ENCODE data around the gene GLB1L2.

The GLB1L2 gene

GRCh38 chr11:134370526-134371435, 39.0 kb downstream of the GLB1L2 start:
- no peak for DNase-seq

DNA sequence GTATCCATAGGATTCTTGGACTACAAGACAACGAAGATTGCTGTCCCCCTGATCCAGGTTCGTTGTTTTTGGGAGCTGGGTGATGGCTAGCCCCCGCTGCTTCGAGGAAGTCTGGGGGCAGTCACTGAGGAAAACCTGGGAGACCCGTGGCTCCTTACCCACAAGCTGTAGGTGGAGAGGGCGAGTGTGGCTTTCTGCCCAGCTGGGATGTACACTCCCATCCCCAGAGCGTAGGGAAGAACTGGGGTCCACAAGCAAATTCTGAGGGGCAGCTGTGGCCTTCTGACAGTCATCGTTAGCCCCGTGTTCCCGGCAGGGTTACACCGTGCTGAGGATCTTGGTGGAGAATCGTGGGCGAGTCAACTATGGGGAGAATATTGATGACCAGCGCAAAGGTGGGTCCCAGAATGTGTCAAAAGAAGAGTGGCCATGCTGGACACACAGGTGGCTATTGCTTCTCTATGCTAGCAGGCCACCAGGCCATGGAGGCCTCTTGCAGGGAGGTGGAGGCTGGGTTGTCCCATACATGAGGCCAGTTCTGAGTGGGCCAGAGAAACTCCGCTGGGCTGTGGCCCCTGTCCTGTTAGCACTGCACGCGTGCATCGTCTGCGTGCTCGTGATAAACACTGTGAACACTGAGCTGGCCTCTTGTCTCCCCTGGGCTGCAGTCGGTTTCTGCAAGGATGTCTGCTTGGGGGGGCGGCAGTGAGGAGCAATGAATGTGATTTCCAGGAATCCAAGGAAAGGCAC, 39.8 kb downstream of the GLB1L2 start:
- no peak for DNase-seq

DNA sequence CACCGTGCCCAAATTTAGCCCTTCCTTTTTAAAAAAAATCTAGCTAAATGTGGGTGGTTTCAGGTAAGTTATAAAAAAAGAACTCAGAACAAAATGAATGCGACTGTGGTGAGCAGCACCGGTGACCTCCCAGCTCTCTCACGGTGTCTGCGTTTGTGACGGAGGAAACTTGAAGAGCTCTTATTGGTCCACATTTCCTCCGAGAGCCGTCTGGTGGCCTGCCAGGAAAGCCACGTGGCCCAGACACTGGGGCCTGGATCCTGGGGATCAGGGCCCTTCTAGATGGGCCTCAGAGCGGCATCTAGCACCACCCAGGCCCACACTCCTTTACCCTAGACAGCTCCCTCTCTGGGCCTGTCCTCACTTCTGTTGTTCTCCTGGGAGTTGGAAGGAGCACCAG, 40.7 kb downstream of the GLB1L2 start:
- DNase-seq = no peak

- peak; percentile 4 for DNase-seq
Observed at GRCh38 chr11:134372961-134373360, 41.2 kb downstream of the GLB1L2 start.

DNA sequence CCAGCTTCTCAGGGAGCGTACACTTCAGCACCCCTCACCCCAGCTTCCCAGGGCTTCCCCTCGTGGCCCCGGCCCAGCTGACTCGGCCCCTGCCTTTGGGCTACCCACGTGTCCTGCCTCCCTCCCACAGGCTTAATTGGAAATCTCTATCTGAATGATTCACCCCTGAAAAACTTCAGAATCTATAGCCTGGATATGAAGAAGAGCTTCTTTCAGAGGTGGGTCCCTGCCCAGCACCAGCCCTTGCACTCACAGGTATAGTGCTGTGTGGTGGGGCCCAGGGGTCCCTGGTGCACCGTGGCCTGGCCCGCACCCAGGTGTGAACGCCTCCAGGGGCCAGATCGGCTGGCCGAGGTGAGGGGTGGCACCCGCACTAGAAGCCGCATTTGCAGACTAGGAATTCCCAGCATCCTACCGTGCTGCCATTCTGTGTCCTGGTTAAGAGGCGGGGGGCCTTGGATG, 41.8 kb downstream of the GLB1L2 start:
- no peak for DNase-seq

GRCh38 chr11:134374171-134374570, 42.4 kb downstream of the GLB1L2 start:
- DNase-seq = peak; percentile 4

DNA sequence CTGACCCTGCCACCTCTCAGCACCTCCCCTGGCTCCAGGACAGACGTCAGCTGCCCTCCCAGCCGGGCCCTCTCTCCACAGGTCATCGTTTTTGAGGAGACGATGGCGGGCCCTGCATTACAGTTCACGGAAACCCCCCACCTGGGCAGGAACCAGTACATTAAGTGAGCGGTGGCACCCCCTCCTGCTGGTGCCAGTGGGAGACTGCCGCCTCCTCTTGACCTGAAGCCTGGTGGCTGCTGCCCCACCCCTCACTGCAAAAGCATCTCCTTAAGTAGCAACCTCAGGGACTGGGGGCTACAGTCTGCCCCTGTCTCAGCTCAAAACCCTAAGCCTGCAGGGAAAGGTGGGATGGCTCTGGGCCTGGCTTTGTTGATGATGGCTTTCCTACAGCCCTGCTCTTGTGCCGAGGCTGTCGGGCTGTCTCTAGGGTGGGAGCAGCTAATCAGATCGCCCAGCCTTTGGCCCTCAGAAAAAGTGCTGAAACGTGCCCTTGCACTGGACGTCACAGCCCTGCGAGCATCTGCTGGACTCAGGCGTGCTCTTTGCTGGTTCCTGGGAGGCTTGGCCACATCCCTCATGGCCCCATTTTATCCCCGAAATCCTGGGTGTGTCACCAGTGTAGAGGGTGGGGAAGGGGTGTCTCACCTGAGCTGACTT, 43.2 kb downstream of the GLB1L2 start:
- peak; percentile 5 for DNase-seq

DNA sequence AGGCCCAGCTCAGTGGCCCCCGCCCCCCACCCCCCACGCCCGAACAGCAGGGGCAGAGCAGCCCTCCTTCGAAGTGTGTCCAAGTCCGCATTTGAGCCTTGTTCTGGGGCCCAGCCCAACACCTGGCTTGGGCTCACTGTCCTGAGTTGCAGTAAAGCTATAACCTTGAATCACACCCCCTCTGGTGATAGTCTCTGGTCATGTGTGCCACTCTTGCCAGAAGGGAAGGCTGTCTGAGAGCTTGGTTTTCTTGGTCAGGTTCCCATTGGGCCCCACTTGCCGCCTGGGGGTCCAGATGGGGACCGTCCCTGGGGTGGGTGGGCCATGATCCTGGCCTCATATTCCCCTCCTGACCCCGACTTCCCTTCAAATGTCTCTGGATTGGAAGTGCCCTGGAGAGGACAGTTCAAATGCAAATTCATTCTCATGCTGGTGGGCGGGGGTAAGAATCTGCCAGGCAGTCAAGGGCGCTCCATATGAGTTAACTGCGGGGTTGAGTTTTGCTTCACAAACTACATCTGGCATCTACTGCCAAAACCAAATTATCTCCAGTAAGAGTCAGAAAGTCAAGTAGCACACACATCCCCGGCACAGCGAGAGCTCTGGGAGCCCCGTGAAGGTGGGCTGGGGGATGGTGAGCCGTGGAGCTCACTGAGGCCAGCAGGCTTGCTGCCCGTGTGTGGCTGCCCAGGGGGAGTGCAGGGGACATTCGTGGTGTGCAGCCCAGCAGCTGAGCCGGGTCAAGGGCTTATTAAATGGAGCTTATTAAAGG, 44.5 kb downstream of the GLB1L2 start:
- DNase-seq = peak; percentile 16

DNA sequence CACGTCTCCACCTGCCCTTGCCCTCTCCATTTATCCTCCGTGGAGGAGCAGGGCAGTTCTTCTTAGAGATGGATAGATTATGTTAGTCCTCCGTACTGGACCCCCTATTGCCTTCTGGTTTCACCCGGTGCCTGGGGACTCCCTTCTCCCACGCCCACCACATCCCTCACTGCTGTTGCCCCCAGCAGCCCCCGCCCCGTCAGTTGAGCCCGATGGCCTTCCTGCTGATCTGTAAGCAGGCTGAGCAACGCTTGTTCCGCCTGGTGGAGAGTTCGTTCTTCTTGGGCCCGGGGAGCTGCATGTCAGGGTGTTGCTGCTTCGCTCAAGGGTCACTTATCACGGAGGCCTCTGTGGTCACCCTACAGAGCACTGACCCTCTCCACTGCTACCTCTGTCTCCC, 46.1 kb downstream of the GLB1L2 start:
- no peak for DNase-seq

DNA sequence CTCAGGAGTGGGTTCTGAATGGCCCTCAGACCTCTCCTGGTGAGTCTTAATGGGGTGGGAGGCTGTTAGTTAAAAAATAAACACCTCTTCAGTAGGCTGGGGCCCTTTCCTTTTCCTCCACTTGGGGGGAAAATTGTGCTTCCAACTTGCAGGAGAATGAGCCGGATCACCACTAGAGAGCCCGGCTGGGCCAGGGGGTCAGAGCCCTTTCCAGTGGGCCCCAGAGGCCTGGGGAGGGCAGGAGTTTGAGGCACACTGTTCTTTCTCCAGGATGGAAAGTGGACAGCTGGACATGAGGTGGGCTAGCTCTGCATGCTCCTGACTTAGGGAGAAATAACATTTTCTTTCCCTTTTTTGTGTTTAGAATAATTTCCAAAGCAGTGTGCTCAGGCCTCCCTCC, 47.5 kb downstream of the GLB1L2 start:
- DNase-seq = no peak

DNA sequence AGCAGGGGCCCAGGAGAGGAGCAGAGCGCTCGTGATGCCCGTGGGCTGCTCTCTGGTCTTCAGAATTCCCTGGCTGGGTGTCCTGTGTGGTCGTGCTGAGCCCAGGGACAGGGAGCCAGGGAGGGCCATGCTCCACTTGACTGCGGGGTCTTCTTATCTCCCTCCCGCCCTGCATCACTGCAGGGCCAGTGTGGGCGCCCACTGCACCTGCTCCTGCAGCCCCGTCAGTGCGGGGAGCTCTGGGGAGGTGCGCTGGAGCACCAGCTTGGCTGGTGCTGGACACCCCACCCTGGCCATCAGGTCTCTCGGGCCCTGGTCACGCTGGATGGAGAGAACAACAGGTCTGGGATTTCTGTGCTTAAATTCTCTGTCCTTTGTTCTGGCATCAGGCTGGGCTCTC, 48.4 kb downstream of the GLB1L2 start:
- no peak for DNase-seq

- no peak for DNase-seq
Observed at GRCh38 chr11:134380785-134381184, 49.0 kb downstream of the GLB1L2 start.

- no peak for DNase-seq
Observed at GRCh38 chr11:134382257-134382656, 50.5 kb downstream of the GLB1L2 start.

GRCh38 chr11:134382830-134383229, 51.0 kb downstream of the GLB1L2 start:
- no peak for DNase-seq

DNA sequence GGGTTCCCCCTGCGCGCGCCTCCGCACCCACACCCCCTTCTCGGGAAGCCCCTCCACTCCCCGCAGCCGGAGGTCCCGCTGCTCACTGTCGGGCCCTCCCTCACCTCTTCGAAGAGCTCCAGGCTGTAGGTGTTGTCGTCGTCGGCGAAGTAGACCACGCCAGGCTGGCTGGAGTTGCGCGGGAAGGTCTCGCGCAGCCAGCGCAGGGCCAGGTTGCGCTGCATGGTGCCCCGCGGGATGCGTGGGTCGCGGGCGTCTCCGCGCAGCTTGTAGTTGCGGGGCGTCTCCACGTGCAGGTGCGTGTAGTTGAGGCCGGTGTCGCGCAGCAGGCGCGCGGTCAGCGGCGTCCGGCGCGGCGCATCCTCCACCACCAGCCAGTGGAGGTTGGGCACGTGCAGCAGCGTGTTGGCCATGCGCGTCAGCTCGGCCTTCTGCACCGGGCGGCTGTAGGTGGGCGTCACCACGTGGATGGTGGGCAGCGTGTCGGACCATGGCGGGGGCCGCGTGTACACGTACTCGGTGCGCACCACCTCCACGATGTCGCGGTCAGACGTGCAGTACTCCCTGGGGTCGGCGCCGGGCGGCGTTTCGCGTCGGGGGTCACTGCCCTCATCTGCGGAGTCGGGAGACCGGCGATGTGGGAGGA, 51.9 kb downstream of the GLB1L2 start:
- no peak for DNase-seq

- no peak for DNase-seq
Observed at GRCh38 chr11:134384406-134384805, 52.6 kb downstream of the GLB1L2 start.

DNA sequence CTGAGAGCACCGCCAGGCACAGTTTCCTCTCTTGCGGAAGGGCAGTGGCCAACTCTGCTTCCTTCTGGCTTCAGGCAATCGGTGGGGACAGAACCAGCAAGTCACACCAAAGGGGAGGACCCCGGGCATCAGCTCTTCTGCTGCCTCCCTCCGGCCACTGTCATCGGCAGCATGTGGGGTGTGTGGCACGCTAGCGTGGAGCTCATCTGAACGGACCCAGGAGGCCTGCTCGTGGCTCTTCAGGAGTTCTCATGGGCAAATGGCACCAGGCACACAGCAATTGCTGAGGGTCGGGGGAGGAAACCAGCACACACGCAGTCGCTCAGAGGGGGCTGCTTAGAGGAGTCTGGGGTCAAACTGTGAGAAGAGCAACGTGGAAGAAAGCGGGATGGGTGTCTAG, 53.4 kb downstream of the GLB1L2 start:
- no peak for DNase-seq

DNA sequence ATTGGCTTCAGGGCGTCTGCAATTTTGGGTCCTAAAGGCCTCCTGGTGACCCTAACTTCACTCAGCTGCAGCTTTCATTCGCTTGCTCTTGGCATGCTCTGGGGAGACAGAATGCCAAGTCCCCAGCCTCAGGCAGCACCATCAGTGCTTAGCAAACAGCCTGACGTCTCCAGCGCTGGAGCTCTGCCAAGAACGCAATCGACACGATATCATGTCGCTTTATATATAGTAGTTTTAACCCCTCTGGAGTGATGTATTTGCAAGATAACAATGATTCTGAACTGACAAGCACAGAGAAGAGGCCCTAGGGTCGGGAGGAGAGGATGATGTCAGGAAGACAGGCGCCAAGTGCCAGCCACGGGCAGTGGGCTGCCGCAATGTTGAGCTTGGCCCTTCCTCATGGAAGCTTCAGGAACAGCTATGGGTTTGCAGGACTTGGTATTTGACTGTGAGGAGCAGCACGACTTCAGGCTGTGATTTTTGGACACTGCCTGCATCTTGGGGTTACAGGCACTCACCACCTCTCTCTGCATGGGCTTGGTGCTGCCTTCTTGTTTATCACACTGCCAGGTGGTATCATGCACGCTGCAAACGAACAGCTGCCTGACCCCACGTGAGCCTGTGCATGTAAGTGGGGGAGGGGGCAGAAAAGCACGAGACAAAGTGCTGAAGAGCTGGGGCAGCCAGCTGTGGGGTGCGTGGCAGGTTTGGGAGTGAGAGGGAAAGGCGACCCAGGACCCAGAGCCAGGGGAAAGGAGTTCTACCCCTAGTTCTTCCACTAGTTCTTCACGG, 54.2 kb downstream of the GLB1L2 start:
- no peak for DNase-seq

GRCh38 chr11:134386945-134387344, 55.2 kb downstream of the GLB1L2 start:
- DNase-seq = no peak

- DNase-seq = no peak
Observed at GRCh38 chr11:134387501-134387900, 55.7 kb downstream of the GLB1L2 start.

- DNase-seq = no peak
Observed at GRCh38 chr11:134388590-134388989, 56.8 kb downstream of the GLB1L2 start.
